Activated CD4-positive, alpha-beta T cell treated with anti-CD3 and anti-CD28 coated beads, Interleukin-2, Interleukin-4, amounts not matched to agents 100 ng/mL and 50 ng/mL, durations not matched to agents 16 hours and 8 hours (primary cell): ENCODE results near the gene SENP6.
"Not testable (repeated sequence)": the region's sequence is repeated elsewhere in the genome, so short reads cannot be mapped to it uniquely, and the experiment has no call there.

Experiments
- DNase-seq: peaks from one replicate; pipeline ENCODE4 v3.0.0-alpha.2; 2020; ENCODE audit warnings: low spot score

Gene SENP6

GRCh38 chr6:75656479-75656878, 54.8 kb downstream of the SENP6 start:
- no peak for DNase-seq

DNA sequence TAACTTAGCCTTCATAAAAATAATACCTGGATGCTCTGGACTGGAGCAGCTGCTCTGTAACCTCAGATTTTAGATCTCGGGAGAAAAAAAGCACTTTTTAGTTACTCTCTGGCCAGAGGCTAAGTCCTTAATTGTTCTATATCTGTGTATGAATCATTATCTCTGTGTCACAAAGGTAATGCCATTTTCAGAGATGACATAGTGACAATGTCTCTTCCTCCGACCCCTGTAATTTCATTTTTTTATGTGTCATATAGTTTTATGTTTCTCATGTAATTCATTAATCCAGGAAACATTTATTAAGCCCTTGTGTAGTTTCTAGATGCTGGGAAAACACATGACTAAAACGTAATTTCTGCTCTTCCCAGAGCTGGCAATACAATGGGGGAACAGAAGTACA, 55.6 kb downstream of the SENP6 start:
- no peak for DNase-seq

DNA sequence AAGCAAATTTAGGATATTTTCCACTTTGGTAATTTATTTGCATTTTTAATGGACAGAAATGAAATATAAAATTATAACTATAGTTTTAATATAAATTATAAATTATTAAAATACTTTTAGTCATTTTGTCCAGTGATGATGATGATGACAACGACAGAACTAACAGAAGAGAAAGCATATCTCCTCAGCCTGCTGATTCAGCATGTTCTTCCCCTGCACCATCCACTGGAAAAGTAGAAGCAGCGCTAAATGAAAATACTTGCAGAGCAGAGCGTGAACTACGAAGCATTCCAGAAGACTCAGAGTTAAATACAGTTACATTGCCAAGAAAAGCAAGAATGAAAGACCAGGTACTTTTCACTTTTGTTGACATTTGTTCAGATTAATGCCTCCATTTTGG, 64.9 kb downstream of the SENP6 start:
- no peak for DNase-seq

- no peak for DNase-seq
Observed at GRCh38 chr6:75673884-75674283, 72.2 kb downstream of the SENP6 start.

DNA sequence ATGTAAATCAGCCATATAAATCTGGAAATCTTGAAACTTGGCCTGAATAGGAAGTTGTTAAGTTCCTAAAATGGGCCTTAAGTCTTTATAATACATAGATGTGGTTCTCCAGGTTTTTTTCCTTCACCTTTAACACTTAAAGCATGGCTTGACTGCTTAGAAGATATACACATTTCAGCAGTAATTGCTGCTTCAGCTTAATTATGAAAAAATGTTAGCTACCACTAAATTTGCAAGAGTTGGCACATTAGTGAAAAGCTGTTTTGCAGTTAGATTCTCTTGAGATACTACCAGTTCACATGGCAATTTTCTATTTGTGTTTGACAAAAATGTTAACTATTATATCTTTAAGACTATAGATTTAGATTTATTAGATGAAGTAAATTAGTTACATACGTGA, 74.7 kb downstream of the SENP6 start:
- DNase-seq, result no peak

- DNase-seq, result not testable (repeated sequence)
Observed at GRCh38 chr6:75682548-75682947, 80.9 kb downstream of the SENP6 start.

DNA sequence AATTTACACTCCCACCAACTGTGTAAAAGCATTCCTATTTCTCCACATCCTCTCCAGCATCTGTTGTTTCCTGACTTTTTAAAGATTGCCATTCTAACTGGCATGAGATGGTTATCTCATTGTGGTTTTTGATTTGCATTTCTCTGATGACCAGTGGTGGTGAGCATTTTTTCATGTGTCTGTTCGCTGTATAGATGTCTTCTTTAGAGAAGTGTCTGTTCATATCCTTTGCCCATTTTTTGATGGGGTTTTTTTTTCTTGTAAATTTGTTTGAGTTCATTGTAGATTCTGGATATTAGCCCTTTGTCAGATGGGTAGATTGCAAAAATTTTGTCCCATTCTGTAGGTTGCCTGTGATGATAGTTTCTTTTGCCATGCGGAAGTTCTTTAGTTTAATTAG, 81.3 kb downstream of the SENP6 start:
- not testable (repeated sequence) for DNase-seq

GRCh38 chr6:75687535-75687934, 85.9 kb downstream of the SENP6 start:
- DNase-seq, result not testable (repeated sequence)

GRCh38 chr6:75687937-75688336, 86.3 kb downstream of the SENP6 start:
- DNase-seq, result not testable (repeated sequence)

DNA sequence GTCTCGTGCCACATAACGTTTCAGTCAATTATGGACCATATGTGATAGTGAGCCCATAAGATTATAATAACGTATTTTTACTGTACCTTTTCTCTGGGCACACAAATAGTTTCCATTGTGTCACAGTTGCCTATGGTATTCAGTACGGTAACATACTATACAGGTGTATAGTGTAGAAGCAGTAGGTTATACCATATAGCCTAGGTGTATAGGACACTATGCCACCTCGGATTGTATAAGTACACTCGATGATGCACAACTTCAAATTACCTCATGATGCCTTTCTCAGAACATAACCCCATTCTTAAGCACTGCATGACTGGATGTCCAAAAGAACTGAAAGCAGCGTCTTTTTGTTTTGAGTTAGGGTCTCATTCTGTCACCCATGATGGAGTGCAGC, 87.9 kb downstream of the SENP6 start:
- no peak for DNase-seq

DNA sequence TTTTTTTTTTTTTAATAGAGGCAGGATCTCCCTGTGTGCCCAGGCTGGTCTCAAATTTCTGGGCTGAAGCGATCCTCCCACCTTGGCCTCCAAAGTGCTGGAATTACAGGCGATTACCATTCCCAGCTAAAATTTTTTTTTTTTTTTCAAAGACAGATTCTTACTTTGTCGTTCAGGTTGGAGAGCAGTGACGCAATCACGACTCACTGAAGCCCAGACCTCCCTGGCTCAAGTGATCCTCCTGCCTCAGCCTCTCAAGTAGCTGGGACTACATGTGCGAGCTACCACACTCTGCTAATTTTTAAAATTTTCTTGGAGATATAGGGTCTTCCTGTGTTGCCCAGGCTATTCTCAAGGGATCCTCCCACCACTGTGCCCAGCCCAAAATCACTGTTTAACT, 89.3 kb downstream of the SENP6 start:
- no peak for DNase-seq

DNA sequence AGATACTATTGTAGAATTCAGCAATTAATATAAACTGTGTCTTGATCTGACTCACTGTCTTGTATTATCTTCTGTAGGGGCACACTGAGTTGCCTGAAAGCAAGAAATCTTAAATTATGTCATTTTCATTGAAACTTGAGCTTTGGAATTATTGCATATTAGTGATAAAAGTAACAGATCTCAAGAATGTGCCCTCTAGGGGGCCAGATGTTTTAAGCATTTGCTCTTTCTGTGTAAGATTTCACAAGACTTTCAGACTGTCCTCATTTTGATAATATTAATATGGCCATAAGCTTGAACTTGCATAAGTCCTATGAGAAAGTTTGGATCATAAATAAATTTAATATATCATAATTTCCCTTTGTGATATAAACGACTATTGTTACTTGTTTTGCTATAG, 91.9 kb downstream of the SENP6 start:
- no peak for DNase-seq

DNA sequence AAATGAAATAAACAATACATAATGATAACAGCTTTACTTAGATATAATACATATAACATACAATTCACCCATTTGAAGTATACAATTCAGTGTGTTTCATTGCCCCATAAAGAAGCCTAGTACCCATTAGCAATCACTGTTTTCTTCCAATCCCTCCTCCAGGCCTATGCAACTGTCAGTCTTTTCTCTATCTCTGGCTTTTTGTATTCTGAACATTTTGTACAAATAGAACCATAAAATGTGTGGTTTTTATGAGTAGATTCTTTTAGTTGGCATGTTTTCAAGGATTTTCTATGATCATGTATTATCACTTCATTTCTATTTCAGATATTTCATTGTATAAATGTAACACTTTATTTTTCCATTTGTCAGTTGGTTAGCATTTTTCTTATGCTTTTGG, 92.7 kb downstream of the SENP6 start:
- DNase-seq, result no peak

- not testable (repeated sequence) for DNase-seq
Observed at GRCh38 chr6:75708334-75708733, 106.7 kb downstream of the SENP6 start.

GRCh38 chr6:75711173-75711572, 109.5 kb downstream of the SENP6 start:
- no peak for DNase-seq

DNA sequence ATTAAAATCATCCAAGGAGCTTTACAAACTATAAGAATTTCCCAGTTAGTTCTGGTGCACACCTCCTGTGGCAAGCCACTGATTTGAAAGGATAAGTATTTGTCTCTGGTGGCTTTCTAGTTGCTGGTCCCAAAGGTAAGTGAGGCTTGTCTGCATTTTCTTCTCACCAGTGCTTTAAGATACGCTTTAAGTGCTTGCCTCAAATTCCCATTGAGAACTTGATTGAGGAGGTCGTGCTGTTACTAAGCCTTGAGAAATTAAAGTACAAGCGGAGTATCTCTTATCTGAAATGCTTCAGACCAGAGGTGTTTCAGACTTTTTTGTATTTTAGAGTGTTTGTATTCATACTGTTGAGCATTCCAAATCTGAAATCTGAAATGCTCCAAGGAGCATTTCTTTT, 117.5 kb downstream of the SENP6 start:
- no peak for DNase-seq

GRCh38 chr6:75723382-75723781, 121.7 kb downstream of the SENP6 start:
- DNase-seq, result no peak

DNA sequence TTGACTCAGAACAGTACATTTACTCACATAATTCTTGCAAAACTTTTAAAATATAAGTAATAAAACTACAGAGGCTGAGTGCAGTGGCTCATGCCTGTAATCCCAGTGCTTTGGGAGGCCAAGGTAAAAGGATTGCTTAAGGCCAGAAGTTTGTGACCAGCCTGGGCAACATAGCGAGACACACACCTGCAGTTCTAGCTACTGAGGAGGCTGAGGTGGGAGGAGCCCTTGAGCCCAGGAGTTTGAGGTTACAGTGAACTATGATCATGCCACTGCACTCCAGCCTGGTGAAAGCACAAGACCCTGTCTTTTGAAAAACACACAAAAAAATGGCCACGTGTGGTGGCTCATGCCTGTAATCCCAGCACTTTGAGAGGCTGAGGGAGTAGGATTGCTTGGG, 125.5 kb downstream of the SENP6 start:
- no peak for DNase-seq

GRCh38 chr6:75731029-75731428, 129.3 kb downstream of the SENP6 start:
- not testable (repeated sequence) for DNase-seq

- no peak for DNase-seq
Observed at GRCh38 chr6:75735491-75736186, 134.0 kb downstream of the SENP6 start.

DNA sequence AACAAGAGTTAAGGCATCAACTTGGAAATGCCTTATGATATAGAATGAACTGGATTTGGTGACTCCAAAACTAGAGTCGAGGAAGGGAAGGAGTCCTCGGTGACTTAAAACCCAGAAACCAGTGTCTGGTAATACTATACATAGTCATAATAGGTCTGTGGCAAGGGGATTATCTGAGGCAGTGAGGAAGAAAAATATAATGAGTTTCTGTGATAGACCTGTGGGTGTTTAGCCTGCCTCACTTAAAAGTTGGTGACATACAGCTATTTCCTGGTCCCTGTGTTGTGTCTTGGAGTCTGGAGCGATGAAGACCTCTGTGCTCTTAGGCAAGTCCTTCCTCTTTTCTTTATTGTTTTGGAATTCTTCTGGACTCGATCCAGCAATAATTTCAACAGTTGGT, 142.3 kb downstream of the SENP6 start:
- DNase-seq, result no peak

GRCh38 chr6:75745404-75745803, 143.7 kb downstream of the SENP6 start:
- no peak for DNase-seq

DNA sequence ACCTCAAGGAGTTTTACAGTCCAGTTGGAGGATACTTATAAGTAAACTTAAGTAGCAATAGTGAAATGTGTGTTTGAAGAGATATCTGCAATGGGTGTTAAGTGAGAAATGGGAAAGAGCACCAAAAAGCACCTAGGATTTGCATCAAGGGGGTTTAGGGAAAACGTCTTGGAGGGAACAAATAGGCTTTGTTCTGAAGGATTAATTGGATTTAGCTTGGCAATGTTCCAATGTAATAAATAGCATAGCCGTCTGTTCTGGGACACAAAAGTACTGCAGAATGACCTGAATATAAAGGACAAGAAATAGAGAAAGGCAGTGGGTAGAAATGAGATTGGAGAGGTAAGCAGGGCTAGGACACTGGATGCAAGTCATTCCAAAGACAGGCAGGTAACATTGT, 144.5 kb downstream of the SENP6 start:
- DNase-seq, result no peak

DNA sequence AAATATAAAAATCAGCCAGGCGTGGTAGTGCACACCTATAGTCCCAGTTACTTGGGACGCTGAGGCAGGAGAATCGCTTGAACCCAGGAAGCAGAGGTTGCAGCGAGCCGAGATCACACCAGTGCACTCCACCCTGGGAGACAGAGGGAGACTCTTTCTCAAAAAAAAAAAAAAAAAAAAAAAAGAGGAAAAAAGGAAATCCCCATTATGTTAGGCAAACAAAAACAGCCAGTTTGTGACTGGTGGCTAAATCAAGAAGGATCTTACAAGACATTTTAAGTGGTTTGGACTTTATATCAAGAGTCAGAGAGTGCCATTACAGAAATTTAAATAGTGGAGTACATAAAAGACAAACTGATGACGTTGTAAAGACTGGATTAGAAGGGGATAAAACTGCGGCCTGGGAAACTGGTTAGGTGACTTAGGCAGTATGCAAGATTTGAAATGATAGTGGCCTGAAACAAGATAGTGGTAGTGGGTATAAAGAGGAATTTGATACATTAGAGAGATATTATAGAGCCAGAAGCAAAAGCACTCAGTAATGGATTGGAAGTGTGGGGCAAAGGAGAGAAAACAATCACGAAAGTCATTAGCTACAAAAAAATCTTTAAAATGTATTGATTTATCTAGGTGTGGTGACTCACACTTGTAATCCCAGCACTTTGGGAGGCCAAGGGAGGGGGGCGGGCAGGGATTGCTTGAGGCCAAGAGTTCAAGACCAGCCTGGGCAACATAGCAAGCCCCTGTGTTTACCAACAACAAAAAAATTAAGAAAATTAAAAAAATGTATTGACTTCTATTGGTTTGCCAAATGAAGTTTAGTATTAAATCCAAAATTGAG, 145.7 kb downstream of the SENP6 start:
- DNase-seq, result no peak
